K562 (cell line): Measurements from ENCODE around the gene KRT16. TPM values are rescaled to one million over a fixed set of nuclear protein-coding genes. Genes with fewer than 3 reads are reported as not detected.
A peak's percentile ranks its signal among the peaks of the same experiment; 100 is the strongest.

Source experiments
- ATAC-seq: fragments of 200-7000 bp; cut with Tn5 transposase; 3 replicates; pipeline ENCODE4 v1.9.1; 2020; ENCODE audit warnings: moderate library complexity
- BruUV-seq: library from RNA; stranded (reverse); fragments of 400-500 nt; replicated peaks from 2 replicates; lab custom pipeline; 2021; lab: Mats Ljungman, UMichigan
- CTCF ChIA-PET: fragments of 300-600 bp; formaldehyde crosslinking; extraction: SDS; loops from one replicate; lab custom pipeline; 2021; ENCODE audit warnings: low intra/inter-chr PET ratio; lab: Yijun Ruan, JAX
- POLR2A ChIA-PET: fragments of 300-600, 350-650 bp; sonication (Branson Sonifier 250); formaldehyde crosslinking; extraction: SDS; loops from one replicate; lab custom pipeline; 2021; ENCODE audit warnings: antibody characterized with exemption, inconsistent platforms; lab: Yijun Ruan, JAX
- DNase-seq, 4 experiments: peaks; one replicate each; pipeline versions ENCODE4 v3.0.0 to v3.0.0-alpha.2; 2011 to 2018; ENCODE audit warnings: low spot score in 3 of 4, mixed read lengths in 3 of 4; ENCODE audit errors: extremely low read depth in 1 of 4
- FAIRE-seq: peaks from 2 replicates; lab custom pipeline; 2011; peaks lifted over from hg19 to GRCh38; lab: Jason Lieb, UNC
- H2AFZ ChIP-seq: 2 replicates; pipeline ENCODE4 v1.6.0; 2011; ENCODE audit warnings: low read depth, low read length, control low read depth, inconsistent platforms
- H3K27ac ChIP-seq: fragments of 200-600 bp; 3 replicates; pipeline ENCODE4 v1.8.0; 2011; ENCODE audit warnings: low read depth, mild to moderate bottlenecking, control low read depth, inconsistent platforms, low read length, moderate library complexity, mixed read lengths; ENCODE audit errors: extremely low read depth
- H3K27me3 ChIP-seq, 2 experiments: fragments of 300-600 bp in 1 of 2; 2 replicates in 1 of 2; 3 replicates in 1 of 2; pipeline versions ENCODE4 v1.6.0 to v1.8.0; 2011; ENCODE audit warnings: inconsistent platforms in 2 of 2, low read length in 2 of 2, mild to moderate bottlenecking in 1 of 2, mixed read lengths in 1 of 2, moderate library complexity in 1 of 2; ENCODE audit not compliant: control insufficient read depth in 2 of 2, insufficient read depth in 2 of 2
- H3K36me3 ChIP-seq: fragments of 300-600 bp; 3 replicates; pipeline ENCODE4 v1.8.0; 2011; ENCODE audit warnings: mild to moderate bottlenecking, low read length, inconsistent platforms; ENCODE audit not compliant: control insufficient read depth, insufficient read depth
- H3K4me1 ChIP-seq, 2 experiments: fragments of 200-600 bp in 1 of 2; replicated peaks in 1 of 2; 2 replicates in 1 of 2; 3 replicates in 1 of 2; pipeline versions ENCODE4 v1.5.1 to v1.8.0; 2011; ENCODE audit warnings: inconsistent platforms in 2 of 2, low read length in 2 of 2, mild to moderate bottlenecking in 1 of 2, mixed read lengths in 1 of 2, moderate library complexity in 1 of 2; ENCODE audit not compliant: control insufficient read depth in 2 of 2, insufficient read depth in 2 of 2
- H3K4me2 ChIP-seq: 2 replicates; pipeline ENCODE4 v1.6.1; 2011; ENCODE audit warnings: low read length, control low read depth, inconsistent platforms, mixed read lengths; ENCODE audit not compliant: insufficient read depth
- H3K4me3 ChIP-seq: fragments of 200-600 bp; sonication (generic), shearing (Covaris generic); 2 replicates; pipeline ENCODE4 v1.5.1; 2016; ENCODE audit warnings: control low read depth, inconsistent platforms
- H3K79me2 ChIP-seq: fragments of 200-600 bp; 3 replicates; pipeline ENCODE4 v1.8.0; 2011; ENCODE audit warnings: low read length, inconsistent platforms; ENCODE audit not compliant: control insufficient read depth, insufficient read depth
- H3K9ac ChIP-seq, 2 experiments: 2 replicates each; pipeline versions ENCODE4 v1.6.0 to v1.6.1; 2011; ENCODE audit warnings: low read depth in 2 of 2, low read length in 2 of 2, control low read depth in 1 of 2, inconsistent platforms in 1 of 2, mild to moderate bottlenecking in 1 of 2, mixed read lengths in 1 of 2; ENCODE audit not compliant: insufficient read depth in 1 of 2
- H3K9me1 ChIP-seq: one replicate; pipeline ENCODE4 v1.6.0; 2011; ENCODE audit warnings: inconsistent platforms, mild to moderate bottlenecking, low read length, moderate library complexity; ENCODE audit not compliant: control insufficient read depth, insufficient read depth
- H3K9me3 ChIP-seq: replicated peaks from 2 replicates; pipeline ENCODE4 v1.5.1; 2011; ENCODE audit warnings: low read depth, low read length, inconsistent platforms; ENCODE audit not compliant: control insufficient read depth, insufficient read depth
- H4K20me1 ChIP-seq: replicated peaks from 2 replicates; pipeline ENCODE4 v1.6.1; 2011; ENCODE audit warnings: low read length, inconsistent platforms, mixed read lengths; ENCODE audit not compliant: control insufficient read depth, insufficient read depth
- DMBX1 ChIP-seq: fragments of 250-450 bp; sonication (Bioruptor Pico); IDR thresholded peaks from 2 replicates; pipeline ENCODE4 v1.8.0; 2022; ENCODE audit warnings: inconsistent platforms, mild to moderate bottlenecking, moderate library complexity, borderline replicate concordance
- ELF1 ChIP-seq: fragments of 200-800 bp; sonication (Bioruptor generic); IDR thresholded peaks from 2 replicates; pipeline ENCODE4 v1.6.1; 2016; ENCODE audit warnings: missing genetic modification characterization, missing compliant biosample characterization
- EP300 ChIP-seq: IDR thresholded peaks from 2 replicates; pipeline ENCODE4 v1.6.1; 2012; ENCODE audit warnings: low read length, improper control_type of control experiment
- KDM2B ChIP-seq: fragments of 250-450 bp; sonication (Bioruptor Pico); IDR thresholded peaks from 2 replicates; pipeline ENCODE4 v1.8.0; 2021; ENCODE audit warnings: mild to moderate bottlenecking, moderate library complexity
- MYBL2 ChIP-seq, 2 experiments: fragments of 450-650 bp in 1 of 2; sonication (generic) in 1 of 2; formaldehyde crosslinking in 1 of 2; IDR thresholded peaks; 2 replicates each; pipeline versions ENCODE4 v1.6.1 to v1.8.1; 2017 to 2022; ENCODE audit warnings: borderline replicate concordance in 1 of 2, inconsistent platforms in 1 of 2, low read depth in 1 of 2, mild to moderate bottlenecking in 1 of 2, missing genetic modification reagents in 1 of 2, moderate library complexity in 1 of 2
- RFX1 ChIP-seq: fragments of 450-650 bp; IDR thresholded peaks from 2 replicates; pipeline ENCODE4 v1.6.1; 2016; ENCODE audit warnings: mild to moderate bottlenecking, moderate library complexity
- SAP30 ChIP-seq: fragments of 200-600 bp; sonication (generic); IDR thresholded peaks from 2 replicates; pipeline ENCODE4 v1.6.1; 2012; ENCODE audit warnings: borderline replicate concordance, low read depth, mild to moderate bottlenecking, moderate library complexity, low read length, control low read depth, inconsistent platforms; ENCODE audit not compliant: insufficient read depth, poor library complexity, severe bottlenecking
- SMAD4 ChIP-seq: fragments of 250-450 bp; sonication (Bioruptor Pico); conservative IDR thresholded peaks from 2 replicates; pipeline ENCODE4 v1.8.0; 2021; ENCODE audit warnings: inconsistent platforms, mild to moderate bottlenecking, moderate library complexity
- SREBF2 ChIP-seq: sonication (generic); formaldehyde crosslinking; IDR thresholded peaks from 2 replicates; pipeline ENCODE4 v1.4.0; 2020; ENCODE audit warnings: mild to moderate bottlenecking, missing genetic modification reagents
- ZNF699 ChIP-seq: fragments of 250-450 bp; sonication (Bioruptor Pico); IDR thresholded peaks from 2 replicates; pipeline ENCODE4 v1.8.0; 2021; ENCODE audit warnings: mild to moderate bottlenecking, moderate library complexity; ENCODE audit not compliant: insufficient replicate concordance
- WGBS: fragments of 100-300 bp; shearing (Covaris generic); methylation state at CpG from one replicate; pipeline ENCODE4 v1.1.6; 2016; ENCODE audit warnings: low coverage, mixed read lengths; ENCODE audit not compliant: insufficient coverage; ENCODE audit errors: missing lambda C conversion rate; 5-methylcytosine and 5-hydroxymethylcytosine counted together
- in situ Hi-C: fragments of 300-500 bp; cut with MboI; formaldehyde crosslinking; loops from 4 replicates; pipeline ENCODE4 v1.15.0; 2018; ENCODE audit warnings: inconsistent platforms, mixed read lengths
- intact Hi-C: fragments of 100-400 bp; cut with micrococcal nuclease; formaldehyde crosslinking; loops from 2 replicates; pipeline ENCODE4 v1.14.2; 2022
- polyA plus RNA-seq, 8 experiments: library from polyadenylated mRNA; depleted of rRNA in 4 of 8; stranded (reverse) in 5 of 8; unstranded in 3 of 8; fragments of >200 nt; fragmentation: Nextera tagmentation in 2 of 8; fragmentation: Illumina TruSeq in 1 of 8; extraction: Ambion mirVana in 2 of 8; extraction: Trizol in 1 of 8; gene quantifications; 2 replicates each; pipeline versions ENCODE4 v1.2.1 to v1.2.3, GENCODE V29; 2011 to 2014; ENCODE audit warnings: inconsistent platforms in 1 of 8, missing spikeins in 1 of 8
- total RNA-seq, 7 experiments: library from RNA; depleted of rRNA in 6 of 7; stranded (reverse); fragments of >200 nt in 6 of 7; fragmentation: Illumina TruSeq in 2 of 7; extraction: Trizol in 2 of 7; gene quantifications; 2 replicates each; pipeline versions ENCODE4 v1.2.1 to v1.2.3, GENCODE V29; 2011 to 2021; ENCODE audit warnings: low replicate concordance in 1 of 7
- TF ChIP-seq, protein P1 (sequence below): sonication (generic); formaldehyde crosslinking; IDR thresholded peaks from 2 replicates; pipeline ENCODE4 v1.8.1; 2023; ENCODE audit warnings: mild to moderate bottlenecking, missing genetic modification reagents
- TF ChIP-seq, protein P2 (sequence below): conservative IDR thresholded peaks from 2 replicates; pipeline ENCODE4 v1.6.1; 2011; ENCODE audit warnings: low read depth, mild to moderate bottlenecking, low read length; ENCODE audit not compliant: control insufficient read depth

The KRT16 gene
- total and polyA plus RNA-seq, 9 of the 15 experiments (the other 6 are each of a cell fraction or from before 2014, with no cell fraction given) = 0.04 TPM; not detected in 8

DNA sequence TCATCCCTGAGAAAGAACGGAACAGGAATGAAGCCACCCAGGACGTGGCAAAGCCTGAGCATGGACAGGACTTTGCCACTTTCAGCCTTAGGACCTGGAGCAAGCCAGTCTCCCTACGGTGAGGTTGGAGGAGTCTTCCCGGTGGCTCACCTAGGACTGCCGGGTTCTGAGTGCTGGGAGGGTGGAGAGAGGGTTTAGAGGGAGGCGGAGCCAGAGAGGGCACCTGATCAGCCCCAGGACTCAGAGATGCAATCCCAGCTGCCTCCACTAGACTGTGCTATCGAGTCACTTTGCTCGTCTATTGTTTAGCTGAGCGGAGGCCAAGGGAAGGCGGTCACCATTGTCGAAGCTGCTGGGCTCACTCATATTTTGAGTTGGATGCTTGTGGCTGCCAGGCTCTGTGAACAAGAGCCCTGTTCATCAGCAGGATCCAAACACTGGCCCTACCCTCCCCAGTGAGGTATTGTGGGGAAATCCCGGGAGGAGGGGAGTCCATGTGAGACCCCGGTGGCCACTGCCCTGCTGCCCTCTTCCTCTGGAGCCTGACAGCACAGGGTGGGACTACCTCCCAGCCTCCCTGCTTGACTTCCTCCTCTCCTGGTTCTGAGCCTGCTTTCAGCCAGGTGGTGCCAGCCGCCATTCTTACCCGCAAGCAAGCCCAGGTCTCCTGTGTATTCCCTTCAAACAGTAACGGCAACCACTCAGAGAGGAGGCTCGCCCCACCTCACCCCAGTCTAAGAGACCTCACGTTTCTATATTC is 32.9 kb downstream of the KRT16 start (continued):
- TF ChIP-seq MYBL2 (IDR thresholded peaks at IDR 0.05; ENCODE audit: low read depth) (no peak), MYBL2 (CRISPR knock-in tag; IDR thresholded peaks at IDR 0.05; ENCODE audit: borderline replicate concordance) (no peak)

DNA sequence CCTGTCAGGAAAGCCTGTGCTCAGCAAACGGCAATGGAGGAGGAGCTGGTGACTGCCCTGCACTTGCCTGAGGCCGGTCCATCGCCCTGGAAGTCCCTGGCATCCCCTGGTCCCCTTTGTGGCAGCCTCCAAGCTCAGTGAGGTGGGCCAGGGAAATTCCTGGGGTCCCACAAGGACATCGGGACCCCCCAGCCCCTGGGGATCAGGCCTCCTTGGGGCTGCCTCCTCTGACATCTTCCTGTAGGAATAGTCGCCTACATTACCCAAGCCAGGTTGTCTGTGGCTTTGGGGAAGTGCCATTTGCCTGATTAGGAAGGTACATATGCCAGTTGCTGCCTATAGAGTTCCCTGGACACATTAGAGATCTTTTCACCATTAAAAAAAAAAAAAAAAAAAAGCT is 33.6 kb downstream of the KRT16 start:
- ATAC-seq (no peak; the same call in 2 of the 3 replicates), DNase-seq (no peak), FAIRE-seq (no peak)
- H3K79me2 ChIP-seq = no peaks in the 10 kb centered on the region
- H3K36me3 ChIP-seq = no peaks in the 10 kb centered on the region
- peak overlapping the region; percentile 92; the same call in 1 of the 2 replicates for H2AFZ ChIP-seq
- in situ Hi-C loops (no loop called here), intact Hi-C loops (loop anchor here (1.0 kb wide), 1 partner anchor 67 kb away; no protein-coding TSS in a partner anchor)
- TF ChIP-seq, protein P1, sequence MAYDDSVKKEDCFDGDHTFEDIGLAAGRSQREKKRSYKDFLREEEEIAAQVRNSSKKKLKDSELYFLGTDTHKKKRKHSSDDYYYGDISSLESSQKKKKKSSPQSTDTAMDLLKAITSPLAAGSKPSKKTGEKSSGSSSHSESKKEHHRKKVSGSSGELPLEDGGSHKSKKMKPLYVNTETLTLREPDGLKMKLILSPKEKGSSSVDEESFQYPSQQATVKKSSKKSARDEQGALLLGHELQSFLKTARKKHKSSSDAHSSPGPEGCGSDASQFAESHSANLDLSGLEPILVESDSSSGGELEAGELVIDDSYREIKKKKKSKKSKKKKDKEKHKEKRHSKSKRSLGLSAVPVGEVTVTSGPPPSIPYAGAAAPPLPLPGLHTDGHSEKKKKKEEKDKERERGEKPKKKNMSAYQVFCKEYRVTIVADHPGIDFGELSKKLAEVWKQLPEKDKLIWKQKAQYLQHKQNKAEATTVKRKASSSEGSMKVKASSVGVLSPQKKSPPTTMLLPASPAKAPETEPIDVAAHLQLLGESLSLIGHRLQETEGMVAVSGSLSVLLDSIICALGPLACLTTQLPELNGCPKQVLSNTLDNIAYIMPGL (CRISPR knock-in tag) = no peak
- no peak for TF ChIP-seq ZNF699 (CRISPR knock-in tag)
- no peak for TF ChIP-seq RFX1
- TF ChIP-seq EP300 = no peak
- TF ChIP-seq DMBX1 = no peak
- TF ChIP-seq, protein P2, sequence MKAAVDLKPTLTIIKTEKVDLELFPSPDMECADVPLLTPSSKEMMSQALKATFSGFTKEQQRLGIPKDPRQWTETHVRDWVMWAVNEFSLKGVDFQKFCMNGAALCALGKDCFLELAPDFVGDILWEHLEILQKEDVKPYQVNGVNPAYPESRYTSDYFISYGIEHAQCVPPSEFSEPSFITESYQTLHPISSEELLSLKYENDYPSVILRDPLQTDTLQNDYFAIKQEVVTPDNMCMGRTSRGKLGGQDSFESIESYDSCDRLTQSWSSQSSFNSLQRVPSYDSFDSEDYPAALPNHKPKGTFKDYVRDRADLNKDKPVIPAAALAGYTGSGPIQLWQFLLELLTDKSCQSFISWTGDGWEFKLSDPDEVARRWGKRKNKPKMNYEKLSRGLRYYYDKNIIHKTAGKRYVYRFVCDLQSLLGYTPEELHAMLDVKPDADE = no peak
- no peak for TF ChIP-seq KDM2B
- TF ChIP-seq SAP30 = no peak
- no peak for TF ChIP-seq ELF1
- no peak for TF ChIP-seq SREBF2 (CRISPR knock-in tag)
- TF ChIP-seq SMAD4 (CRISPR knock-in tag) = no peak
- peaks cover 2 to 9% of the 10 kb centered on the region in 2 experiments; a peak in 3 of 5 replicates for H3K4me1 ChIP-seq
- H3K27ac ChIP-seq = no peak overlapping the region
- no peak overlapping the region for H3K9ac ChIP-seq
- no peaks in the 10 kb centered on the region for H3K9me3 ChIP-seq
- peaks cover 0 to 18% of the 10 kb centered on the region in 2 experiments; a peak in 2 of 5 replicates for H3K27me3 ChIP-seq
- no peak overlapping the region for H3K4me3 ChIP-seq
- ChIA-PET POLR2A (interaction anchor here (0.6 to 1.3 kb wide), 7 partner anchors 13 to 82 kb away, joined by 3 to 6 read pairs (median 3); no protein-coding TSS in a partner anchor), CTCF (interaction anchor here (0.9 to 3.6 kb wide), 5 partner anchors 30 to 84 kb away, joined by 3 to 21 read pairs (median 7); no protein-coding TSS in a partner anchor)
- H4K20me1 ChIP-seq = no peaks in the 10 kb centered on the region
- no peaks in the 10 kb centered on the region for H3K9me1 ChIP-seq
- no peak overlapping the region for H3K4me2 ChIP-seq
- 16% methylated on average over 4 of the region's 5 CpGs for WGBS
- BruUV-seq = no TSS peak
